H1 (cell line): ENCODE measurements around the gene GSTA1. TPM values are rescaled to one million over a fixed set of nuclear protein-coding genes. Genes with fewer than 3 reads are reported as not detected.

Experiments
- CTCF ChIA-PET: fragments of 300-600 bp; sonication (Branson Sonifier 250); formaldehyde crosslinking; loops from one replicate; lab custom pipeline; 2021; ENCODE audit not compliant: partially characterized antibody; lab: Charles Lee
- POLR2A ChIA-PET: fragments of 300-600 bp; sonication (Branson Sonifier 250); formaldehyde crosslinking; loops from one replicate; lab custom pipeline; 2021; ENCODE audit warnings: inconsistent platforms; ENCODE audit not compliant: partially characterized antibody; lab: Charles Lee
- DNase-seq, 2 experiments: peaks; one replicate each; pipeline versions ENCODE4 v3.0.0 to v3.0.0-alpha.2; 2010 to 2022; ENCODE audit warnings: low spot score in 2 of 2, low read depth in 1 of 2, mixed read lengths in 1 of 2
- FAIRE-seq: peaks from 2 replicates; lab custom pipeline; 2011; peaks lifted over from hg19 to GRCh38; lab: Jason Lieb, UNC
- H2AFZ ChIP-seq: 2 replicates; pipeline ENCODE4 v1.8.1; 2012; ENCODE audit warnings: low read length, inconsistent platforms
- H2AK5ac ChIP-seq: 2 replicates; pipeline ENCODE4 v1.6.1; 2013; ENCODE audit warnings: low read depth, low read length
- H2BK120ac ChIP-seq: replicated peaks from 2 replicates; pipeline ENCODE3; 2013; ENCODE audit warnings: low read depth, low read length, inconsistent platforms
- H2BK12ac ChIP-seq: 2 replicates; pipeline ENCODE4 v1.6.1; 2013; ENCODE audit warnings: low read depth, low read length
- H2BK15ac ChIP-seq: 2 replicates; pipeline ENCODE4 v1.6.1; 2013; ENCODE audit warnings: low read length
- H2BK20ac ChIP-seq: 2 replicates; pipeline ENCODE4 v1.6.1; 2013; ENCODE audit warnings: low read length
- H2BK5ac ChIP-seq: 2 replicates; pipeline ENCODE4 v1.6.1; 2013; ENCODE audit warnings: low read depth, low read length
- H3K14ac ChIP-seq: 2 replicates; pipeline ENCODE4 v1.6.1; 2013; ENCODE audit warnings: inconsistent platforms; ENCODE audit not compliant: insufficient read length
- H3K18ac ChIP-seq: 2 replicates; pipeline ENCODE4 v1.6.1; 2013; ENCODE audit warnings: low read length; ENCODE audit errors: extremely low read depth
- H3K23ac ChIP-seq: 2 replicates; pipeline ENCODE4 v1.6.1; 2013; ENCODE audit warnings: inconsistent platforms; ENCODE audit not compliant: insufficient read length
- H3K23me2 ChIP-seq: 2 replicates; pipeline ENCODE4 v1.6.1; 2013; ENCODE audit warnings: low read depth, low read length
- H3K27ac ChIP-seq: 2 replicates; pipeline ENCODE4 v1.6.1; 2011; ENCODE audit warnings: low read depth, low read length, inconsistent platforms
- H3K27me3 ChIP-seq, 4 experiments: replicated peaks in 1 of 4; 1 replicate in 1 of 4; 2 replicates in 3 of 4; pipeline versions ENCODE4 v1.6.1 to v1.8.1; 2011 to 2013; ENCODE audit warnings: low read length in 3 of 4, mild to moderate bottlenecking in 3 of 4, inconsistent platforms in 2 of 4, mixed read lengths in 2 of 4, moderate library complexity in 1 of 4; ENCODE audit not compliant: control insufficient read depth in 3 of 4, insufficient read depth in 3 of 4; ENCODE audit errors: extremely low read depth in 1 of 4
- H3K36me3 ChIP-seq, 4 experiments: 2 replicates each; pipeline versions ENCODE4 v1.6.1 to v1.8.1; 2011 to 2013; ENCODE audit warnings: mild to moderate bottlenecking in 4 of 4, low read length in 3 of 4, moderate library complexity in 2 of 4, control low read depth in 1 of 4, inconsistent platforms in 1 of 4; ENCODE audit not compliant: insufficient read depth in 4 of 4, control insufficient read depth in 2 of 4
- H3K4ac ChIP-seq: replicated peaks from 2 replicates; pipeline ENCODE3; 2013; ENCODE audit warnings: low read length, low read depth, mixed read lengths, inconsistent platforms; ENCODE audit not compliant: insufficient read length
- H3K4me1 ChIP-seq, 4 experiments: replicated peaks in 1 of 4; 1 replicate in 1 of 4; 2 replicates in 3 of 4; pipeline versions ENCODE4 v1.6.1 to v1.8.1; 2011 to 2013; ENCODE audit warnings: low read length in 3 of 4, inconsistent platforms in 2 of 4, mixed read lengths in 1 of 4; ENCODE audit not compliant: insufficient read depth in 4 of 4, control insufficient read depth in 3 of 4
- H3K4me2 ChIP-seq, 2 experiments: 2 replicates each; pipeline versions ENCODE4 v1.6.1 to v1.8.1; 2011 to 2013; ENCODE audit warnings: low read depth in 2 of 2, low read length in 2 of 2, control low read depth in 1 of 2, inconsistent platforms in 1 of 2, mild to moderate bottlenecking in 1 of 2; ENCODE audit not compliant: insufficient read depth in 1 of 2
- H3K4me3 ChIP-seq, 4 experiments: fragments of 200-600, 300-600 bp in 1 of 4; sonication (generic), shearing (Covaris generic), sonication (Bioruptor Twin) in 1 of 4; 2 replicates each; pipeline versions ENCODE4 v1.5.1 to v1.8.1; 2011 to 2016; ENCODE audit warnings: low read length in 4 of 4, low read depth in 3 of 4, control low read depth in 2 of 4, inconsistent platforms in 2 of 4, mild to moderate bottlenecking in 2 of 4, mixed read lengths in 1 of 4, moderate library complexity in 1 of 4; ENCODE audit not compliant: insufficient read depth in 2 of 4; ENCODE audit errors: extremely low read depth in 1 of 4
- H3K56ac ChIP-seq: replicated peaks from 2 replicates; pipeline ENCODE3; 2013; ENCODE audit warnings: low read depth, mild to moderate bottlenecking, mixed read lengths, low read length, inconsistent platforms; ENCODE audit not compliant: insufficient read length
- H3K79me1 ChIP-seq: 2 replicates; pipeline ENCODE4 v1.6.1; 2013; ENCODE audit warnings: low read depth, low read length, control low read depth
- H3K79me2 ChIP-seq, 2 experiments: 2 replicates each; pipeline versions ENCODE4 v1.6.1 to v1.8.1; 2012 to 2013; ENCODE audit warnings: low read length in 2 of 2, mild to moderate bottlenecking in 2 of 2, inconsistent platforms in 1 of 2; ENCODE audit not compliant: insufficient read depth in 2 of 2, control insufficient read depth in 1 of 2
- H3K9ac ChIP-seq, 4 experiments: replicated peaks in 1 of 4; 1 replicate in 1 of 4; 2 replicates in 3 of 4; pipeline versions ENCODE4 v1.6.1 to v1.8.1; 2011 to 2013; ENCODE audit warnings: low read depth in 3 of 4, low read length in 3 of 4, control low read depth in 2 of 4, mild to moderate bottlenecking in 2 of 4, moderate library complexity in 2 of 4, inconsistent platforms in 1 of 4; ENCODE audit errors: extremely low read depth in 1 of 4
- H3K9me3 ChIP-seq, 2 experiments: 2 replicates each; pipeline versions ENCODE4 v1.6.1 to v1.8.1; 2012 to 2013; ENCODE audit warnings: mild to moderate bottlenecking in 2 of 2, moderate library complexity in 2 of 2, control low read depth in 1 of 2, inconsistent platforms in 1 of 2, low read depth in 1 of 2, low read length in 1 of 2, mixed read lengths in 1 of 2; ENCODE audit not compliant: insufficient read depth in 2 of 2
- H4K20me1 ChIP-seq, 2 experiments: replicated peaks in 1 of 2; 2 replicates each; pipeline versions ENCODE3 to v1.8.1; 2011 to 2013; ENCODE audit warnings: inconsistent platforms in 2 of 2, low read length in 2 of 2, mild to moderate bottlenecking in 1 of 2; ENCODE audit not compliant: insufficient read depth in 2 of 2, control insufficient read depth in 1 of 2
- H4K5ac ChIP-seq: 2 replicates; pipeline ENCODE4 v1.6.1; 2013; ENCODE audit warnings: low read length, low read depth, mixed read lengths, inconsistent platforms; ENCODE audit not compliant: insufficient read length
- H4K8ac ChIP-seq: 2 replicates; pipeline ENCODE4 v1.8.0; 2013; ENCODE audit warnings: mild to moderate bottlenecking, moderate library complexity, low read length, inconsistent platforms; ENCODE audit not compliant: insufficient read depth; ENCODE audit errors: extremely low read depth
- H4K91ac ChIP-seq: replicated peaks from 2 replicates; pipeline ENCODE3; 2013; ENCODE audit warnings: low read length, mixed read lengths, inconsistent platforms; ENCODE audit not compliant: insufficient read length
- HDAC2 ChIP-seq, 2 experiments: fragments of 300-600 bp in 1 of 2; sonication (generic) in 1 of 2; IDR thresholded peaks; 2 replicates each; pipeline ENCODE4 v1.6.1; 2011 to 2012; ENCODE audit warnings: low read depth in 2 of 2, low read length in 2 of 2, mild to moderate bottlenecking in 2 of 2, moderate library complexity in 2 of 2, borderline replicate concordance in 1 of 2, inconsistent platforms in 1 of 2
- TEAD4 ChIP-seq: IDR thresholded peaks from 2 replicates; pipeline ENCODE4 v1.6.1; 2012; ENCODE audit warnings: low read depth, low read length, inconsistent platforms, mixed read lengths
- WGBS, 2 experiments: shearing (Covaris generic) in 1 of 2; methylation state at CpG; one replicate each; pipeline versions ENCODE4 v1.1.6 to v1.1.7; 2013 to 2015; ENCODE audit warnings: low lambda C conversion rate in 2 of 2, mixed read lengths in 2 of 2, inconsistent platforms in 1 of 2, low coverage in 1 of 2, missing lambda C conversion rate in 1 of 2; ENCODE audit not compliant: insufficient replicate concordance in 2 of 2, insufficient coverage in 1 of 2, insufficient read length in 1 of 2; ENCODE audit errors: extremely low coverage in 1 of 2, missing lambda C conversion rate in 1 of 2; 5-methylcytosine and 5-hydroxymethylcytosine counted together
- polyA plus RNA-seq, 7 experiments: library from polyadenylated mRNA; depleted of rRNA in 3 of 7; stranded (reverse) in 5 of 7; unstranded in 2 of 7; fragments of >200 nt in 5 of 7; fragments of 200-250 nt in 2 of 7; gene quantifications; 1 replicate in 5 of 7; 2 replicates in 1 of 7; 4 replicates in 1 of 7; pipeline versions ENCODE4 v1.2.1 to v1.2.3, GENCODE V29; 2011 to 2013; ENCODE audit warnings: missing spikeins in 2 of 7, mixed read lengths in 2 of 7
- total RNA-seq: library from RNA; stranded (reverse); fragmentation: NEBNext Ultra II Directional; extraction: Animal tissue kit (Norgen Biotek cat#: 25700); gene quantifications from 2 replicates; pipeline ENCODE4 v1.2.1, GENCODE V29; 2021

GSTA1 gene
- total and polyA plus RNA-seq, 2 of the 8 experiments (the other 6 are each of a cell fraction or from before 2014, with no cell fraction given): 0.08 TPM; not detected in 1

- Histone ChIP-seq H3K23me2 (no peaks in the 10 kb centered on the region), H3K4ac (no peak overlapping the region), H2BK15ac (no peak overlapping the region), H3K79me2 (no peaks in the 10 kb centered on the region), H3K79me1 (no peaks in the 10 kb centered on the region), H2AFZ (no peak overlapping the region), H4K20me1 (no peaks in the 10 kb centered on the region), H3K56ac (no peak overlapping the region), H3K9ac (no peak overlapping the region), H2BK20ac (no peak overlapping the region), H2BK5ac (no peak overlapping the region), H4K5ac (no peak overlapping the region), H2AK5ac (no peak overlapping the region), H2BK12ac (no peak overlapping the region), H3K4me1 (no peaks in the 10 kb centered on the region), H3K9me3 (peaks cover 3 to 9% of the 10 kb centered on the region in 2 experiments; a peak in 3 of 4 replicates), H3K4me2 (no peak overlapping the region), H3K23ac (no peak overlapping the region), H4K8ac (no peak overlapping the region), H2BK120ac (no peak overlapping the region), H3K18ac (no peak overlapping the region), H3K36me3 (no peaks in the 10 kb centered on the region), H3K27me3 (no peaks in the 10 kb centered on the region), H4K91ac (no peak overlapping the region), H3K4me3 (no peak overlapping the region), H3K27ac (no peak overlapping the region), H3K14ac (no peak overlapping the region)
- no CpG with 5 or more reads among the region's 1 CpG for WGBS, 2 experiments
- DNase-seq (no peak), FAIRE-seq (no peak)
- TF ChIP-seq HDAC2 (IDR thresholded peaks at IDR 0.05; ENCODE audit: borderline replicate concordance in 1 of 2, low read depth in 2 of 2, low read length in 2 of 2): no peak
- no peak for TF ChIP-seq TEAD4
- ChIA-PET POLR2A (no interaction called here), CTCF (interaction anchor here (1.0 kb wide), 1 partner anchor 29 kb away, joined by 3 read pairs; no protein-coding TSS in a partner anchor)
These were observed 12.8 kb downstream of the GSTA1 start for GRCh38 chr6:52790861-52791260.
